Bronchial epithelial cell (primary cell): ENCODE results near the gene KRT4. TPM values are rescaled to one million over a fixed set of nuclear protein-coding genes. Genes with fewer than 3 reads are reported as not detected.

Source experiments
- DNase-seq: peaks from one replicate; pipeline ENCODE4 v3.0.0-alpha.2; 2010; ENCODE audit warnings: low read depth
- FAIRE-seq: peaks from 2 replicates; lab custom pipeline; 2011; peaks lifted over from hg19 to GRCh38; lab: Jason Lieb, UNC
- H3K27me3 ChIP-seq: 2 replicates; pipeline ENCODE4 v1.5.1; 2011; ENCODE audit warnings: low read length; ENCODE audit not compliant: control insufficient read depth, insufficient read depth
- H3K36me3 ChIP-seq: 2 replicates; pipeline ENCODE4 v1.5.1; 2011; ENCODE audit warnings: low read length; ENCODE audit not compliant: control insufficient read depth, insufficient read depth
- H3K4me3 ChIP-seq: 2 replicates; pipeline ENCODE4 v1.5.1; 2011; ENCODE audit warnings: mild to moderate bottlenecking, low read depth, low read length, control low read depth
- total RNA-seq: library from RNA; depleted of rRNA; stranded (reverse); fragments of >200 nt; gene quantifications from 2 replicates; pipeline ENCODE4 v1.2.1, GENCODE V29; 2014
- TF ChIP-seq, protein P1 (sequence below): IDR thresholded peaks from 2 replicates; pipeline ENCODE4 v1.5.1; 2011; ENCODE audit warnings: mild to moderate bottlenecking, moderate library complexity, low read length, control low read depth, inconsistent platforms; ENCODE audit not compliant: insufficient read depth, severe bottlenecking

Gene KRT4
- total RNA-seq, 1 donor from 2014 or later, result 66.6 TPM

DNA sequence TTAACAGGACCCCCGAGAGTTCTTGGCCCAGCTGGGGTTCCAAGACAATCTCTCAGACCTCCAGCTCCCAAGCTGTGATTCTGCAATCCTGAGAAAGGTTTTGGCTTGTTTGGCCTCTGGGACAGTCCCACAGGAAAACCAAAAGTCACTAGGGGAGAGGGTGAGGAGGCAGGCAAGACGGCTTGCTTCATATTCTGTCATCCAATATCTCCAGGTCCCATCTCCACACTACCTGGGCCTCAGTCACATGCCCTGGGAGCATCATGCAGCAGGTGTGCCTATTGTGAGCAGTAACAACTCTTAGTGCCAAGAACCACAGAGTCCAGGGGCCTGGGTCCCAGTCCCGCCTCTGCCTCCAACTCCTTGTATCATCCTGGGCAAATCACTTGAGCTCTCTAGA is 18.5 kb upstream of the KRT4 start:
- Histone ChIP-seq H3K4me3 (no peak overlapping the region), H3K36me3 (no peaks in the 10 kb centered on the region), H3K27me3 (no peaks in the 10 kb centered on the region)
- TF ChIP-seq, protein P1, sequence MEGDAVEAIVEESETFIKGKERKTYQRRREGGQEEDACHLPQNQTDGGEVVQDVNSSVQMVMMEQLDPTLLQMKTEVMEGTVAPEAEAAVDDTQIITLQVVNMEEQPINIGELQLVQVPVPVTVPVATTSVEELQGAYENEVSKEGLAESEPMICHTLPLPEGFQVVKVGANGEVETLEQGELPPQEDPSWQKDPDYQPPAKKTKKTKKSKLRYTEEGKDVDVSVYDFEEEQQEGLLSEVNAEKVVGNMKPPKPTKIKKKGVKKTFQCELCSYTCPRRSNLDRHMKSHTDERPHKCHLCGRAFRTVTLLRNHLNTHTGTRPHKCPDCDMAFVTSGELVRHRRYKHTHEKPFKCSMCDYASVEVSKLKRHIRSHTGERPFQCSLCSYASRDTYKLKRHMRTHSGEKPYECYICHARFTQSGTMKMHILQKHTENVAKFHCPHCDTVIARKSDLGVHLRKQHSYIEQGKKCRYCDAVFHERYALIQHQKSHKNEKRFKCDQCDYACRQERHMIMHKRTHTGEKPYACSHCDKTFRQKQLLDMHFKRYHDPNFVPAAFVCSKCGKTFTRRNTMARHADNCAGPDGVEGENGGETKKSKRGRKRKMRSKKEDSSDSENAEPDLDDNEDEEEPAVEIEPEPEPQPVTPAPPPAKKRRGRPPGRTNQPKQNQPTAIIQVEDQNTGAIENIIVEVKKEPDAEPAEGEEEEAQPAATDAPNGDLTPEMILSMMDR, result no peak
- no peak for FAIRE-seq
- DNase-seq, result no peak

DNA sequence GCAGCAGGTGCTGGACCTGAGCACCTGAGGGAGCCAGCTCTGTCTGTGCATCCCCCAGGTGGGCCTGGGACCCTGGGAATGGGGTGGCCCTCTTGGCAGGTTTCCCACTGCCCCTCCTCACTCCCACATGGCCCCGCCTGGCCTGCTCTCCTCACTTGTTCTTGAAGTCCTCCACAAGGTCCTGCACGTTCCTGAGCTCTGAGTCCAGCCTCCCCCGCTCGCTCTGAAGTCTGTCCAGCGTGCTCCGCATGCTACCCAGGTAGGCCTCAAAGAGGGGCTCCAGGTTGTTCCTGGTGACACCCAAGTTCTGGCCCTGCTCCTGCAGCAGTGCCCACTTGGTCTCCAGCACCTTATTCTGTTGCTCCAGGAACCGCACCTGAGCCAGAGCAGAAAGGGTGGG is 17.3 kb upstream of the KRT4 start:
- FAIRE-seq, result no peak
- H3K4me3 ChIP-seq, result no peak overlapping the region
- H3K27me3 ChIP-seq, result no peaks in the 10 kb centered on the region
- no peaks in the 10 kb centered on the region for H3K36me3 ChIP-seq
- no peak for DNase-seq
- TF ChIP-seq, protein P1, result no peak

DNA sequence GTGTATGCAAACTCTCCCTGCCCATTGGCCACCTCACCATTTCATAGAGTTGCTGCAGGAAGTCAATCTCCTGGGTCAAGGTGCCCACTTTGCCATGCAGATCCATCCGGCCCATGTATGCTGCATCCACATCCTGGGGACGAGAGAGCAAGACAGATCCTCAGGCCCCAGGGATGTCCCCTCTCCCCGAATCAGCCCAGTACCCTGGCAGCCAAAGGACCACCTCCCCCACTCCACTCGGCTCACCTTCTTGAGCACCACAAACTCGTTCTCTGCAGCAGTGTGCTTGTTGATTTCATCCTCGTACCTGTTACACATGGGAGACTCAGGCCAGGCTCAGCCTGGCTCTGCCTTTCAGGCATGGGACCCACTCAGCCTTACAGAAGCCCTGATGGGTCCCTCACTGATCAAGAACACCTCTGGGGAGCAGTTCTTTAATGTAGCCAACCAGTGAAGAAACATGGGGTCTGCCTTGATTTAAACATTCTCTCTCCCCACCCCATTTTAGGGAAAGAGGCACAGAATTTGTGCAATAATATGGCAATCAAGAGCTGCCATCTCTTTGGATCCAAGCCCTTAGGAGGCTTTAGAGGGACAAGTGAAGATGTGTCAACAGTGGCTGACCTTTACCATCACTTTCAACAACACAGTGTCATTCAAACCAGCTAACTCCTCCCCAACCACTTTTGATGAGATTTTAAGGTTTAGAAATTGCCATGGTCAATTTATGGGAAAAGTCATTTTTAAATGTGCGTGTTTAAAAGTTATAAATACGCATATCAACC is 16.3 kb upstream of the KRT4 start:
- DNase-seq (no peak), FAIRE-seq (no peak)
- TF ChIP-seq, protein P1, result no peak
- Histone ChIP-seq H3K4me3 (no peak overlapping the region), H3K36me3 (no peaks in the 10 kb centered on the region), H3K27me3 (no peaks in the 10 kb centered on the region)

DNA sequence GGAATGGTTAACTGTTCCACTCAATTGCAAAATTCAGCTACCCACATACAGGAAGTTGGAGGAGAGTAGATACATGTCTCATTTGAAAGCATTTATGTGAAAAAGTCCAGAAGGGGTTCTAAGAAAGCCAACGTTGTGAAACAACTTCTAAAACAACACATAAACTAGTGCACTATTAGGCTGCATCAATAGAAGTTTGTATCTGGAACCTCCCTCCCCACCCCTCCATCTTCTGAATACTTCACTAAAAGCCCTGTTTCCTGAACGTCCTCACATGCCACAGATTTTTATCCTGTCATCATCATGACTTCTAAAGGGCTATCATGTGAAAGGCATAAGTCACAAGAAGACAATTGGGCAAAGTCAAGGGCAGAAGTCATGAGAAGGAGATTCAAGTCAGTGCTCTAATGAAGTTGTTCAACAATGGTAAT is 14.7 kb upstream of the KRT4 start:
- DNase-seq (no peak), FAIRE-seq (no peak)
- no peaks in the 10 kb centered on the region for H3K27me3 ChIP-seq
- H3K36me3 ChIP-seq, result no peaks in the 10 kb centered on the region
- H3K4me3 ChIP-seq, result no peak overlapping the region
- TF ChIP-seq, protein P1, result no peak

DNA sequence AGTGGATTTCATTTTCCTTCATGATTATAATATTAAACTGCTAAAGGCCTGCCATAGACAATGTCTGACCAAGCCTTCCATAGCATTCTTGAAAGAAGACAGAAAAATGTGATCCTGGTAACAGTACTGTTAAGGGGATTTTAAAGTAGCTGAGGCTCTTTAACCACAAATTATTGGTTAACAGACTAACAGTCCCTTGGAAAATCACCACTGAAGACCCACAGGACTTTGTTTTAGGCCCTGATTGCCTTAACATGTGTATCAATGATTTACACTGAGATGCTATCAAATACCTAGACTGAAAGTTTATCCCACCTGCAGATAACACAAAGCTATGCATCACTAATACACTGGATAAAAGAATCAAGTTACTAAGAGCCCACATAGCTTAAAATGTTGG is 14.2 kb upstream of the KRT4 start:
- FAIRE-seq, result peak; percentile 62
- DNase-seq, result no peak
- TF ChIP-seq, protein P1, result no peak
- Histone ChIP-seq H3K27me3 (no peaks in the 10 kb centered on the region), H3K4me3 (no peak overlapping the region), H3K36me3 (no peaks in the 10 kb centered on the region)
